Diencephalon (tissue), 1 donor: Measurements from ENCODE around the gene ADCY2. TPM values are rescaled to one million over a fixed set of nuclear protein-coding genes. Genes with fewer than 3 reads are reported as not detected.

ENCODE experiments used
- total RNA-seq: library from RNA; depleted of rRNA; stranded (reverse); fragments of >200 nt; gene quantifications from one replicate; pipeline ENCODE4 v1.2.3, GENCODE V29; 2014

The ADCY2 gene
- total RNA-seq = 32.3 TPM

GRCh38 chr5:7395947-7396712, at the start of gene ADCY2:
ADCY2 (plus strand) TSS chr5:7396138; CDS start chr5:7396297, 159 bp downstream.

DNA sequence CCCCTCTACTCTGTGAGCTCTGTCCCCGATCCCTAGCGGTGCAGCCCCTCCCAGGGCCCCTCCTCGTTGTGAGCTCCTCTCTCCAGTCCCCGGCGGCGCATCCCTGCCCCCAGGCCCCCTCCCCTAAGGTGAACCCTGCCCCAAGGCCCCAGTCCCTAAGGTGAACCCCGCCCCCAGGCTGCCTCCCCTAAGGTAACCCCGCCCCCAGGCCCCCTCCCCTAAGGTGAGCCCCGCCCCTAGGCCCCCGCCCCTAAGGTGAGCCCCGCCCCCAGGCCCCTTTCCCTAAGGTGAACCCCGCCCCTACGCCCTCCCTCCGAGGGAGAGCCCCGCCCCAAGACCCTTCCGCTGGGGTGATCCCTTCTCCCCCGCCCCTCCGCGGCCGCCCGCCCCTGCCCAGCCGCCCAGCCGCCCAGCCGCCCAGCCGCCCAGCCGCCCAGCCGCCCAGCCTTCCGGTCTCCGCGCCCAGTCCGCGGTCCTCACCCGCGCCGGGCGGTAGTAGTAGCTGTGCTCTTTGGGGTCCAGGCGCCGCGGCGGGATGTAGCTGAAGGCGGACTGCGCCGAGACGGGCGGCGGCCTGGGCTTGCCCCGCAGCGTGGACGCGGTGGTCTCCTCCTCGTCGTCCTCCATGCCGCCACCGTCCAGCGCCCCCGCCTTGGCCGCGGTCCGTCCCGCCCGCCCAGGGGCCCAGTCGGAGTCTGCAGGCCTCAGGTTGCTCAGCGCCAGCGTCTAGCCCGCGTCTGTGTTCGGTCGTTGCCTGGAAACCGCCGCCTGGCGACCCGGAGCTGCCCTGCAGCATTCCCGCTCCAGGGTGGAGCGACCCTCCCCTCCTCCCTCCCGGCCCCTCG, 454.7 kb downstream of the ADCY2 start, which contains the start of gene CFAP90:
TSS of gene CFAP90 (minus strand) at position 739 of the 845 bp plus-strand sequence. CDS start at position 627, 112 bp downstream.

GRCh38 chr5:7868773-7869473, 473.0 kb downstream of the ADCY2 start, which contains the start of the genes FASTKD3 and MTRR:
FASTKD3 (minus strand) TSS chr5:7869031; CDS start chr5:7868083, 948 bp downstream.
MTRR (plus strand) TSS chr5:7869148; CDS start chr5:7870795, 1,647 bp downstream.

